KOPT-K1 (cell line): ENCODE data around the gene MINAR1.

ENCODE experiments used
- H3K27ac ChIP-seq: fragments of 200-600 bp; sonication (generic); 2 replicates; pipeline ENCODE4 v1.5.1; 2016; ENCODE audit warnings: antibody characterized with exemption, mild to moderate bottlenecking, low read depth, low read length; ENCODE audit not compliant: poor library complexity, severe bottlenecking
- H3K36me3 ChIP-seq: fragments of 200-600 bp; sonication (generic); 2 replicates; pipeline ENCODE4 v1.5.1; 2017; ENCODE audit warnings: antibody characterized with exemption, mild to moderate bottlenecking, low read length, moderate library complexity; ENCODE audit not compliant: insufficient read depth
- H3K9me3 ChIP-seq: fragments of 200-600 bp; sonication (generic); 2 replicates; pipeline ENCODE4 v1.5.1; 2017; ENCODE audit warnings: antibody characterized with exemption, low read length, mild to moderate bottlenecking; ENCODE audit not compliant: insufficient read depth, poor library complexity, severe bottlenecking

The MINAR1 gene

GRCh38 chr15:79442911-79443310, 10.8 kb downstream of the MINAR1 start:
- H3K9me3 ChIP-seq = no peaks in the 10 kb centered on the region
- no peaks in the 10 kb centered on the region for H3K36me3 ChIP-seq
- H3K27ac ChIP-seq = no peak overlapping the region

DNA sequence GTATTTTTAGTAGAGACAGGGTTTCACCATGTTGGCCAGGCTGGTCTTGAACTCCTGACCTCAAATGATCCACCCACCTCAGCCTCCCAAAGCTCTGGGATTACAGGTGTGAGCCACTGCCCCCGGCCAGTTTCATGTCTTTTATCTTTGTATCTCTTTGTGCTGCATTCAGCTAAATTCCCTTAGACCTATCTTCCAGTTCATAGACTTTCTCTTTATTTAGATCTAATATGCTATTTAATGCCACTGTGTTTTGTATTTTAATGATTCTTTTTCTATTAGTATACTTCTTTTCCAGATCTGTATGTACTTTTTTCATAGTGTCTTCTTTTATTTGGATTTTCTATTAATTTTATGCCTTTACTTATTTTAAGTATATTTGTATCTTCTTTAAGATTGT, 14.9 kb downstream of the MINAR1 start:
- no peaks in the 10 kb centered on the region for H3K9me3 ChIP-seq
- no peak overlapping the region for H3K27ac ChIP-seq
- H3K36me3 ChIP-seq = no peaks in the 10 kb centered on the region

DNA sequence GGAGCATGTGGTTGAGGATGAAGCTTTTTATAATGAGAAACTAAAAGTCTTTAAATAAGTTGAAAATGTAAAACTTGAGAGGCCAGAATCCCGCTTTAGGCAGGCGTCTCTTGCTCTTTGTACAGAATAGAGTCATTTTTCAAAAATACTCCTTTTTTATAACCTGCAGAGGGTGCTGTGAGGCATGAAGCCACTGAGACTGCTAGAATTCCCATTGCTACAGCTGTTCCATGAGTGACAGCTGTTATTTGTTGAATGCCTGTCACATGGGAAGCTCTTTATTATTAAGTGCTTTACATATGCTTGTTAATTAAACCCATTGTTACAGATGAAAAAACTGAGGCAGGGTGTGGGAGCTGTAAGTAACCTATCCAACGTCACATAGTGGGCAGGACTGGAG, 18.5 kb downstream of the MINAR1 start:
- H3K9me3 ChIP-seq = no peaks in the 10 kb centered on the region
- H3K27ac ChIP-seq = no peak overlapping the region
- no peaks in the 10 kb centered on the region for H3K36me3 ChIP-seq

DNA sequence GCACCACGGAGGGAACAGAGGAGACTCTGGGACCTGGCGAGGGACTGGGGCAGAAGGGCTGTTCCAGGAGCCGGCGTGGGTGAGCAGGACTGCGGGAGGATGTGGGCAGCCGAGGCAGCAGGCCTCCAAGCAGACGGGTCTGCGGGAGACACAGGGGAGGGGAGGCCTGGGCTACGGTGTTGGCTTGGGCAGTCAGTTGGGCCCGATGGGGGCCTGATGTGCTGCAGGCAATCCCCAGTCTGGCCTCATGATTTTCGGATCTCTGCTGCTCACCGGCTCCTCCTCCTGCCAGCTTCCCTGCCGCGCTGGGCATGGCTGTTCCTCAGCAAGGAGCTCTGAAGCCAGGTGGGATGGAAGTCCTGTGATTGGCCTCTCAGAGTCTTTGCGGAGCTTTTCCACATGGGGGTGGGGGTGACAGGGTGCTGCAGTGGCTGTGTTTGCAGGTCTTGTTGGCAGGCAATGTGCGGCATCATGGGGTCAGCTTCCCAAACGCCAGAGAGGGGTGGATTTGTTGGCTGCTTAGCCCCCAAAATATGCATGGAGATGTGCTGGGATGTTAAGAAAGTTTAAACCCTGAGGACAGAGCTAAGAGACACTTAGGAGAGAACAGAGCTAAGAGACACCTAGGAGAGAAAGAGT, 19.3 kb downstream of the MINAR1 start:
- no peaks in the 10 kb centered on the region for H3K36me3 ChIP-seq
- H3K9me3 ChIP-seq = no peaks in the 10 kb centered on the region
- H3K27ac ChIP-seq = no peak overlapping the region

DNA sequence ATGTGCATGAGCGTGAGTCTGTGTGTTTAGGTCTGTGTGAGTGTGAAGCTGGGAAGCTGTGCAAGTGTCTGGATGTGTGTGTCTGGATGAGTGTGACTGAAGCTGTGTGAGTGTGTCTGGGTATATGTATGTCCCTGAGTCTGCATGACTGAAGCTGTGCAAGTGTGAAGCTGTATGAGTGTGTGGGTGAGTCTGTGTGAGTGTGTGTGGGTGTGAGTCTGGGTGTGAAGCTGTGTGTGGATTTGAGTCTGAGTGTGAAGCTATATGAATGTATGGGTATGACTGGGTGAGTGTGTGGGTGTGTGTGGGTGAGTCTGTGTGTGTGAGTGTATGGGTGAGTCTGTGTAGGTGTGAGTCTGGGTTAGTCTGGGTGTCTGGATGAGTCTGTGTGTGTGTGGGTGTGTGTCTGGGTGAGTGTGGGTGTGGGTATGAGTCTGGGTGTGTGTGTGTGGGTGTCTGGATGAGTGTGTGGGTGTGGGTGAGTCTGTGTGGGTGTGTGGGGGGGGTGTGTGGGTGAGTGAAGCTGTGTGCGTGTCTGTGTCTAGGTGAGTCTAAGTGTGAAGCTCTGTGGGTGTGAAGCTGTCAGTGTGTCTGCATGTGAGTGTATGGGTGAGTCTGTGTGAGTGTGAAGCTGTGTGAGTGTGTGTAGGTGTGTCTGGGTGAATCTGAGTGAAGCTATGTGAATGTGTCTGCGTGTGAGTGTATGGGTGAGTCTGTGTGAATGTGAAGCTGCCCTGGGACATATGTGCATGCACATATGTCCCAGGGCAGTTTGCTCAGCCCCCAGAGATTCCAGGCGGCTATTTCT, 20.3 kb downstream of the MINAR1 start:
- H3K27ac ChIP-seq = no peak overlapping the region
- H3K36me3 ChIP-seq = no peaks in the 10 kb centered on the region
- H3K9me3 ChIP-seq = no peaks in the 10 kb centered on the region

- H3K27ac ChIP-seq = no peak overlapping the region
- H3K9me3 ChIP-seq = no peaks in the 10 kb centered on the region
- no peaks in the 10 kb centered on the region for H3K36me3 ChIP-seq
Observed at GRCh38 chr15:79453446-79453845, 21.3 kb downstream of the MINAR1 start.

- H3K27ac ChIP-seq = no peak overlapping the region
- no peaks in the 10 kb centered on the region for H3K9me3 ChIP-seq
- no peaks in the 10 kb centered on the region for H3K36me3 ChIP-seq
Observed at GRCh38 chr15:79454063-79454462, 21.9 kb downstream of the MINAR1 start.

GRCh38 chr15:79455361-79455760, 23.2 kb downstream of the MINAR1 start:
- no peaks in the 10 kb centered on the region for H3K36me3 ChIP-seq
- H3K27ac ChIP-seq = no peak overlapping the region
- H3K9me3 ChIP-seq = no peaks in the 10 kb centered on the region

- H3K27ac ChIP-seq = no peak overlapping the region
- H3K9me3 ChIP-seq = no peaks in the 10 kb centered on the region
- H3K36me3 ChIP-seq = no peaks in the 10 kb centered on the region
Observed at GRCh38 chr15:79455943-79456342, 23.8 kb downstream of the MINAR1 start.

DNA sequence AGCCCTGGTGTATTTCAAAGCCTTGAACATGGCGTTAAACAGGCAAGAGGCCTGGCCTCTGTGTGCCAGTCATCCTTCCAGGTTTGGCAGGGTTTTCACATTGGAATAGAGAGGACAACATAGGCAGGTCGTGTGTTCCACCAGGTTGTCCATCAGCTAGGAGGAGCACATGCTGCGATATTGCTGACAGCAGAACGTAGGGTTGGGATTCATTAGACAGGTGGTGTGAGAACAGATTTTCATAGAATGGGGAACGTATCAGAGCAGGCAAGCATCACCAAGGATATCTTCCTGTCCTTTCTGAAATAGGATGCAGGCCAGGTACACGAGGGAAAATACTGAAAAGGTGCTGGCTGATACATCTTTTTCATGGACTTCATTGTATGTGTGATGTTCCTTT, 26.4 kb downstream of the MINAR1 start:
- no peaks in the 10 kb centered on the region for H3K9me3 ChIP-seq
- H3K36me3 ChIP-seq = no peaks in the 10 kb centered on the region
- H3K27ac ChIP-seq = no peak overlapping the region

DNA sequence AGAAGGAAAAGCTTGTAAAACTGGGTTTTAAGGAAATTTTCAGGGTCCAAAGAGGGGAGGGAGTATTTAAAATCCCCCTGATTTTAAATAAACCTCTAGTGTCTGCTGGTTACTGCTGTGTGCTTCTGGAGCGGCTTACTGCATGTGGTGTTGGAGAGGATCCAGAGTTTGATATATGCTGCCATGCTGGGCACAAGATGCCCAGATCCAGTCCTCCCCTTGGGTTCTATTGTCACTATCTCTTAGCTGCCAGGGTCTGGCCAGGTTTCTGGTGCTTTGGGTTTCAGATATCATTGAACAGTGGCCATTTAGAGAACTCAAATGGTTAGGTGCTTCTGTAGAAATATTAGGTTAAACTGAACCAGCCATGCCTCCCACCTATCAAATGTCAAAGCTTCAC, 27.5 kb downstream of the MINAR1 start:
- H3K36me3 ChIP-seq = no peaks in the 10 kb centered on the region
- H3K9me3 ChIP-seq = no peaks in the 10 kb centered on the region

DNA sequence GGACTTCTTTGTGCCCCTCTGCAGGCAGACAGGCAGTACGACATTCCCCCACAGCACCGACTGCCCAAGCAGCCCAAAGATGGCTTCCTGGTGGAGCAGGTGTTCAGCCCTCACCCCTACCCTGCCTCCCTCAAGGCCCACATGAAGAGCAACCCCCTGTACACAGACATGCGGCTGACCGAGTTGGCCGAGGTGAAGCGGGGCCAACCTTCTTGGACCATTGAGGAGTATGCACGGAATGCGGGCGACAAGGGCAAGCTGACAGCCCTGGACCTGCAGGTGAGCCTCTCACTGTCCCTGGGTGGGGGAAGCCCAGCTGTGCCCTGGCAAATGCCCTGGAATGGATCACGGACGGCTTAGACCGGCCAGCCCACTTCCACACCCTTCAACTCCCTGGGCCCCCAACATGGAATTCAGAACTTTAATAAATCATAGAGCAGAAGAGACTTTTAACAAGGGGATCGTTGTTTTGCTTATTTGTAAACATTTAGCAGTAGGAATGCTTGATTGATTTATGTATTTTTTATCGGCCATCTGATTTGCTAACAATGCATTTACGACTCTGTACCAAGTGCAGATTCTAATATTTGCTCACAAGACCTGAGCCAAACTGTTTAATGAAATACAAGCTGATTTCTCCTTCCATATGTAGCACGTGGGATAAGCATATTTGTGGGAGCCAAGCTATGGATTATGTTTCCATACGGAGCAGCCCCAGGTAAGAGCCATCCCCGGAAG, 31.1 kb downstream of the MINAR1 start:
- Histone ChIP-seq H3K27ac (no peak overlapping the region), H3K36me3 (no peaks in the 10 kb centered on the region), H3K9me3 (no peaks in the 10 kb centered on the region)

More for the DNA sequence above, 27.5 kb downstream of the MINAR1 start:
- no peak overlapping the region for H3K27ac ChIP-seq

DNA sequence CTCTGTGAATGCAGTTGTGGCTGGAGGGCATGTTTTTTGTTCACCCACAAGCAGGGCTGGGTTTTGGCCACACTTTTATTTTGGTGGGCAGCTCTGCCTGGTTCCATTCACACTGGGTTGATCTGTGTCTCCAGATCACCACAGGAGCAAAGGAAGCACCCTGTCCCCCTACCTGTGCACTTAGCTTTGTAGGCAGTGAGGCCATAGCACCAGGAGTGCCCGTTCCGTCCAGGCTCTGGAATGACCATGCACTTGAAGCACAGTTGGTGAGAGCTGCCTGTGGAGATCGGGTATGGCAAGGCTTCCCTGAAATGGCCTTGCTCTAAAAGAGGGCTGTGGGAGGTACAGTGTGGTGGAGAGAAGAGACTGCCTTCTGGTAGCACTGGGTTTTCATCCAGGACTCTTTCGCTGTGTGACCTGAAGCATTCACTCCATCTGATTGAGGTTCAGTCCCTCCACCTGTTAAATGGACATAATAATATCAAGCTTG, 31.7 kb downstream of the MINAR1 start:
- no peaks in the 10 kb centered on the region for H3K9me3 ChIP-seq
- no peaks in the 10 kb centered on the region for H3K36me3 ChIP-seq
- H3K27ac ChIP-seq = no peak overlapping the region

DNA sequence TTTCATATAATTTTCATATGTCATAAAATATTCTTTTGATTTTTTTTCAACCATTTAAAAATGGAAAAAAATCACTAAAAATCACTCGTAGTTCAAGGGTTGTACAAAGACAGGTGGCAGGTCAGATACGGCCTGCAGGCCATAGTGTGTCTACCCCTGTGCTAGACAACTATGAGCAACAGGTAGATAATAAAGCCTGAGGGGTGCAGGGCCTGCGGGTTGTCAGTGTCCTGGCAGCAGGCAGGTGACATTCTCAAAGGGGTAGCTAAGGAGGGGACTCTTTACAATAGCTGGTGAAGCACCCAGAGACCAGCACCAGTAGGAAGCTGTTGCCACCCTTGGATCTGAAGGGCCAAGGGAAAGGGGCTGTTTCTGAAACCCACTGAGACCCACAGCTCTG, 34.4 kb downstream of the MINAR1 start:
- Histone ChIP-seq H3K36me3 (no peaks in the 10 kb centered on the region), H3K9me3 (no peaks in the 10 kb centered on the region), H3K27ac (no peak overlapping the region)

DNA sequence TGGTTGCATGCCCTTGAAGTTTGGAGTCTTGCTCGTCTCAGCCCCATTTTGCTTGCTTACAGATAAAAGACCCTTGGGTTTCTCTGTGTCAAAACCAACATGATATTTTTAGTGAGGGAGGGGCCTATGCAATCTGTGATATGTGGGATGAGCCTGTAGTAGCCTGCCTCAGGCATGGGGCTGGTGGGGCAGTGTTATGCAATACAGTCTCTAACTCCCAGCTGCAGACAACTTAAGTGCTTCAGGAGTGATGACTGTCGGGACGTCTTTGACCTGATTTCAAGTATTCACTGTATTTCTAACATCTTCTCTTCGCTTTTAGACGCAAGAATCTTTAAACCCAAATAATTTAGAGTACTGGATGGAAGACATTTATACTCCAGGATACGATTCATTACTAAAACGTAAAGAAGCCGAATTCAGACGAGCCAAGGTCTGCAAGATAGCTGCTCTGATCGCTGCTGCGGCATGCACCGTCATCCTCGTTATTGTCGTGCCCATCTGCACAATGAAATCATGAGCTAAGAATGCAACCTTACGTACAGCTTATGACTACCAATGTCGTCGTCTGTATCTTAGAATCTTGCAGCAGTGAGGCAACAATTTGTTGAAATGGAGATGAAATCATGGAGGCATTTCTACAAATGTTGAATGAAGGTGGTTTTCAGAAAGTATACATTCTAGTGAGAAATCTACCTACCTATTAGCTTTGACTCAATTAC, 35.9 kb downstream of the MINAR1 start:
- Histone ChIP-seq H3K27ac (no peak overlapping the region), H3K36me3 (no peaks in the 10 kb centered on the region)

More for the DNA sequence above, 35.9 kb downstream of the MINAR1 start:
- no peaks in the 10 kb centered on the region for H3K9me3 ChIP-seq
